Measurements from ENCODE around the gene SFTA2. TPM values are rescaled to one million over a fixed set of nuclear protein-coding genes. Genes with fewer than 3 reads are reported as not detected.
A peak's percentile ranks its signal among the peaks of the same experiment; 100 is the strongest.

Gene SFTA2
- total and polyA plus RNA-seq, 9 of the 15 experiments (the other 6 are each of a cell fraction or from before 2014, with no cell fraction given) = not detected

DNA sequence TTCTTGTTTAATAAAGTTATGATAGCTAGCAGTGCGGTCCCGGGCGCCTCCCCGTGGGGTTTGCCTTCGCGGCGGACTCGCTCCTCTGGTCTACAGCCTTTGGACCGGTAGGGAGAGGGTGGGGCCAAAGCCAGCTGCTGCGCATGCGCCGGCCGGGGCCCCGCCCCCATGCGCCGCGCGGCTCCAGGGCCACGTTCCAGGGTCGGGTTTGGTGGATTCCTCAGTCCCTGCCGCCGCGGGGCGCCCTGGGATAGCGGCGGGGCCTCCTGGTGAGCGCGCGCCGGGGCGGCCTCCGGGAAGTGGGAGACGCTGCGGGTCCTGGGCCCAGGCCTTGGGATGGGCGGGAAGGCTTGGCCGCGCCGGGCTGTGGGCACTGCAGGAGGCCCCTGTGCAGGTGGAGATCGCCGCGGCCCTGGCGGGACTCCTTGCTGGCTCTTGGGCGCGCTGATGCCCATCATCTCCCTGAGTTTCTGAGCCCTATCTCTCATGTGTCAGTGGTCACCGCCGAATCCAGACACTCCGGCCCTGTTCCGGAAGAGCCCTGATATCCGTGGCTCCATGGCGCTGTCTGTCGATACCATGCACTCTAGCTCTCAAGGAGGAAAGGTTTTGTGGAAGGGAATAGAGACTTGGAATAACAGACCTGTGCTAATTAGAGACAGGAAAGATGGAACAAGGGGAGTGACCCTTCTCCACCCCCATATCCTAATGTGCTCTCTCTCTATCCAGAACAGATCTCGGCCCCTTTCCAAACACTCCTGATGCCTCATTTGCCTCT is 17.7 kb downstream of the SFTA2 start, which contains the start of gene VARS2:
Gene VARS2, plus strand, starts transcription at position 163 of the 778 bp plus-strand sequence. Its CDS starts 599 bp downstream, at position 762.
- ChIA-PET POLR2A (interaction anchor here (0.6 to 3.5 kb wide), 22 partner anchors 10 to 616 kb away, joined by 3 to 11 read pairs (median 3); no protein-coding TSS in a partner anchor), CTCF (ENCODE audit: low intra/inter-chr PET ratio) (interaction anchor here (0.7 to 3.7 kb wide), 14 partner anchors 85 to 434 kb away, joined by 3 to 34 read pairs (median 6); no protein-coding TSS in a partner anchor)
- ATAC-seq (peak; percentile 96), FAIRE-seq (no peak), DNase-seq (ENCODE audit: extremely low read depth in 1 of 4, low spot score in 3 of 4) (peak; percentile 96 to 100 (median 99))
- peak within 1 kb of the TSS; percentile 99 for H3K4me2 ChIP-seq (ENCODE audit: insufficient read depth, low read length)
- no peaks in the 10 kb centered on the region for H3K9me3 ChIP-seq (replicated peaks; ENCODE audit: control insufficient read depth, insufficient read depth, low read depth, low read length)
- in situ Hi-C loops (cut with MboI) = loop anchor here (10.0 kb wide), 1 partner anchor 461 kb away; no protein-coding TSS in a partner anchor
- peak within 1 kb of the TSS; percentile 91 to 92 for H3K9ac ChIP-seq (ENCODE audit: insufficient read depth in 1 of 2, low read depth in 2 of 2, low read length in 2 of 2)
- peaks cover 9% of the 10 kb centered on the region for H3K79me2 ChIP-seq (ENCODE audit: control insufficient read depth, insufficient read depth, low read length)
- peaks cover 78% of the 10 kb centered on the region for H3K36me3 ChIP-seq (ENCODE audit: control insufficient read depth, insufficient read depth, low read length)
- H3K27me3 ChIP-seq (ENCODE audit: control insufficient read depth in 2 of 2, insufficient read depth in 2 of 2, low read length in 2 of 2) = no peaks in the 10 kb centered on the region
- H3K4me1 ChIP-seq (replicated peaks in 1 of 2; ENCODE audit: control insufficient read depth in 2 of 2, insufficient read depth in 2 of 2, low read length in 2 of 2) = peaks cover 16 to 28% of the 10 kb centered on the region in 2 experiments
- 1% methylated on average over 45 of the region's 52 CpGs for WGBS (ENCODE audit: insufficient coverage, low coverage, missing lambda C conversion rate)
- no peaks in the 10 kb centered on the region for H4K20me1 ChIP-seq (replicated peaks; ENCODE audit: control insufficient read depth, insufficient read depth, low read length)
- BruUV-seq (replicated peaks) = TSS peak; percentile 63
- peak within 1 kb of the TSS; percentile 86 for H2AFZ ChIP-seq (ENCODE audit: low read depth, low read length)
- no peaks in the 10 kb centered on the region for H3K9me1 ChIP-seq (ENCODE audit: control insufficient read depth, insufficient read depth, low read length)
- peak within 1 kb of the TSS; percentile 55 for H3K4me3 ChIP-seq
- intact Hi-C loops (cut with micrococcal nuclease) = loop anchor here (1.0 to 2.0 kb wide), 3 partner anchors 37 to 129 kb away; no protein-coding TSS in a partner anchor
- peak within 1 kb of the TSS; percentile 89 for H3K27ac ChIP-seq (ENCODE audit: extremely low read depth, low read depth, low read length)
- TF ChIP-seq HMGN3 (IDR thresholded peaks at IDR 0.05; ENCODE audit: borderline replicate concordance, extremely low read depth, insufficient read length, low read depth, low read length) (peak; percentile 93), PRPF4 (IDR thresholded peaks at IDR 0.05; ENCODE audit: insufficient read depth, low read depth, low read length, poor library complexity, severe bottlenecking) (no peak), FUS (optimal IDR thresholded peaks at IDR 0.05; ENCODE audit: low read depth, low read length) (peak; percentile 69), EP300 (IDR thresholded peaks at IDR 0.05; ENCODE audit: low read length) (peak; percentile 30; the same call in 1 of the 2 replicates), NR3C1 (CRISPR knock-in tag; IDR thresholded peaks at IDR 0.05) (no peak), ZNF239 (CRISPR knock-in tag; IDR thresholded peaks at IDR 0.05) (no peak), TEAD1 (CRISPR knock-in tag; IDR thresholded peaks at IDR 0.05) (peak; percentile 82 to 98; a peak in 3 of 4 replicates), SMARCE1 (IDR thresholded peaks at IDR 0.05) (0 out of 2 replicates have a peak, but pooled peaks have one; percentile 55), ZZZ3 (IDR thresholded peaks at IDR 0.05) (peak; percentile 60; the same call in 1 of the 2 replicates), POLR2G (IDR thresholded peaks at IDR 0.05; ENCODE audit: low read depth, low read length) (peak; percentile 98), ZNF324 (CRISPR knock-in tag; IDR thresholded peaks at IDR 0.05) (0 out of 2 replicates have a peak, but pooled peaks have one; percentile 11), RB1 (IDR thresholded peaks at IDR 0.05; ENCODE audit: low read depth) (peak; percentile 94), ESRRA (IDR thresholded peaks at IDR 0.05; ENCODE audit: borderline replicate concordance, low read depth) (peak; percentile 61; the same call in 1 of the 2 replicates), SUPT5H (IDR thresholded peaks at IDR 0.05) (peak; percentile 91), FOXA3 (CRISPR knock-in tag; conservative IDR thresholded peaks at IDR 0.05 in 1 of 2, IDR thresholded peaks at IDR 0.05 in 1 of 2) (peak; percentile 5 to 47; a peak in 1 of 4 replicates)
- TF ChIP-seq, protein P1, sequence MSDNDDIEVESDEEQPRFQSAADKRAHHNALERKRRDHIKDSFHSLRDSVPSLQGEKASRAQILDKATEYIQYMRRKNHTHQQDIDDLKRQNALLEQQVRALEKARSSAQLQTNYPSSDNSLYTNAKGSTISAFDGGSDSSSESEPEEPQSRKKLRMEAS (CRISPR knock-in tag; IDR thresholded peaks at IDR 0.05) = peak; percentile 91
- TF ChIP-seq, protein P2, sequence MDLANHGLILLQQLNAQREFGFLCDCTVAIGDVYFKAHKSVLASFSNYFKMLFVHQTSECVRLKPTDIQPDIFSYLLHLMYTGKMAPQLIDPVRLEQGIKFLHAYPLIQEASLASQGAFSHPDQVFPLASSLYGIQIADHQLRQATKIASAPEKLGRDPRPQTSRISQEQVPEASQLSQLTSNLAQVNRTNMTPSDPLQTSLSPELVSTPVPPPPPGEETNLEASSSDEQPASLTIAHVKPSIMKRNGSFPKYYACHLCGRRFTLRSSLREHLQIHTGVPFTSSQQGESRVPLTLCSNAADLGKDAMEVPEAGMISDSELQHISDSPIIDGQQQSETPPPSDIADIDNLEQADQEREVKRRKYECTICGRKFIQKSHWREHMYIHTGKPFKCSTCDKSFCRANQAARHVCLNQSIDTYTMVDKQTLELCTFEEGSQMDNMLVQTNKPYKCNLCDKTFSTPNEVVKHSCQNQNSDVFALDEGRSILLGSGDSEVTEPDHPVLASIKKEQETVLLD (IDR thresholded peaks at IDR 0.05) = peak; percentile 95
- TF ChIP-seq, protein P3, sequence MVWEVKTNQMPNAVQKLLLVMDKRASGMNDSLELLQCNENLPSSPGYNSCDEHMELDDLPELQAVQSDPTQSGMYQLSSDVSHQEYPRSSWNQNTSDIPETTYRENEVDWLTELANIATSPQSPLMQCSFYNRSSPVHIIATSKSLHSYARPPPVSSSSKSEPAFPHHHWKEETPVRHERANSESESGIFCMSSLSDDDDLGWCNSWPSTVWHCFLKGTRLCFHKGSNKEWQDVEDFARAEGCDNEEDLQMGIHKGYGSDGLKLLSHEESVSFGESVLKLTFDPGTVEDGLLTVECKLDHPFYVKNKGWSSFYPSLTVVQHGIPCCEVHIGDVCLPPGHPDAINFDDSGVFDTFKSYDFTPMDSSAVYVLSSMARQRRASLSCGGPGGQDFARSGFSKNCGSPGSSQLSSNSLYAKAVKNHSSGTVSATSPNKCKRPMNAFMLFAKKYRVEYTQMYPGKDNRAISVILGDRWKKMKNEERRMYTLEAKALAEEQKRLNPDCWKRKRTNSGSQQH (CRISPR knock-in tag; IDR thresholded peaks at IDR 0.05) = peak; percentile 8; the same call in 1 of the 2 replicates

Data from K562 (cell line).